Sigmoid colon (tissue), 7 donors: Measurements from ENCODE around the gene QSOX1. TPM values are rescaled to one million over a fixed set of nuclear protein-coding genes. Genes with fewer than 3 reads are reported as not detected.

Source experiments
- DNase-seq: peaks from one replicate; pipeline ENCODE4 v3.0.0-alpha.2; 2019
- H3K27ac ChIP-seq, 4 donors: fragments of 200-600 bp; sonication (generic); one replicate each; pipeline ENCODE4 v1.5.1; 2016 to 2019; ENCODE audit warnings: mild to moderate bottlenecking in 1 of 4
- H3K27me3 ChIP-seq, 3 donors: fragments of 200-600 bp; sonication (generic); one replicate each; pipeline ENCODE4 v1.5.1; 2019; ENCODE audit warnings: mild to moderate bottlenecking in 1 of 3
- H3K36me3 ChIP-seq, 4 donors: fragments of 200-600 bp; sonication (generic); one replicate each; pipeline ENCODE4 v1.5.1; 2016 to 2019
- H3K4me1 ChIP-seq, 4 donors: fragments of 200-600 bp; sonication (generic); one replicate each; pipeline ENCODE4 v1.5.1; 2017 to 2019
- H3K4me3 ChIP-seq, 4 donors: fragments of 200-600 bp; sonication (generic); one replicate each; pipeline ENCODE4 v1.5.1; 2017 to 2019; ENCODE audit warnings: mild to moderate bottlenecking in 2 of 4, moderate library complexity in 1 of 4
- H3K9me3 ChIP-seq, 4 donors: fragments of 200-600 bp in 3 of 4; sonication (generic) in 3 of 4; one replicate each; pipeline versions ENCODE4 v1.5.1 to v1.6.1; 2013 to 2019
- EP300 ChIP-seq, 4 donors: sonication (generic); formaldehyde crosslinking; IDR thresholded peaks; one replicate each; pipeline ENCODE4 v1.6.1; 2017; ENCODE audit warnings: antibody characterized with exemption in 4 of 4
- POLR2A ChIP-seq, 2 donors: fragments of 450-650 bp; IDR thresholded peaks; one replicate each; pipeline ENCODE4 v1.6.1; 2016; ENCODE audit warnings: antibody characterized with exemption in 2 of 2, mild to moderate bottlenecking in 2 of 2, moderate library complexity in 2 of 2
- POLR2AphosphoS5 ChIP-seq, 4 donors: sonication (generic); formaldehyde crosslinking; IDR thresholded peaks; one replicate each; pipeline ENCODE4 v1.6.1; 2017; ENCODE audit warnings: antibody characterized with exemption in 4 of 4
- WGBS, 2 donors: extraction: QIAGEN DNeasy Blood & Tissue Kit; methylation state at CpG; one replicate each; pipeline ENCODE4 v1.1.7; 2013; 5-methylcytosine and 5-hydroxymethylcytosine counted together
- intact Hi-C: fragments of 100-400 bp; cut with DNase I; formaldehyde crosslinking; loops from one replicate; pipeline ENCODE4 v1.15.1; 2023
- polyA plus RNA-seq, 3 donors: library from polyadenylated mRNA; stranded (reverse); fragments of 200-250 nt; gene quantifications; one replicate each; pipeline ENCODE4 v1.2.3, GENCODE V29; 2013
- total RNA-seq, 4 donors: library from RNA; depleted of rRNA; stranded (reverse); fragments of >200 nt; gene quantifications; one replicate each; pipeline ENCODE4 v1.1.0, GENCODE V29; 2016
- TF ChIP-seq, protein P1 (sequence below), 4 experiments: fragments of 450-650 bp in 3 of 4; fragments of 200-600 bp in 1 of 4; IDR thresholded peaks; one replicate each; pipeline ENCODE4 v1.5.1; 2016 to 2019; ENCODE audit warnings: antibody characterized with exemption in 4 of 4, mild to moderate bottlenecking in 3 of 4, moderate library complexity in 2 of 4
- donor health status: healthy with polysubstance abuse.
- donor health status: Bipolar disorder and iron deficiency.
- donor health status: healthy.

QSOX1 gene
- total and polyA plus RNA-seq, 7 donors, result 26.4 to 175 (median 71.9) TPM

DNA sequence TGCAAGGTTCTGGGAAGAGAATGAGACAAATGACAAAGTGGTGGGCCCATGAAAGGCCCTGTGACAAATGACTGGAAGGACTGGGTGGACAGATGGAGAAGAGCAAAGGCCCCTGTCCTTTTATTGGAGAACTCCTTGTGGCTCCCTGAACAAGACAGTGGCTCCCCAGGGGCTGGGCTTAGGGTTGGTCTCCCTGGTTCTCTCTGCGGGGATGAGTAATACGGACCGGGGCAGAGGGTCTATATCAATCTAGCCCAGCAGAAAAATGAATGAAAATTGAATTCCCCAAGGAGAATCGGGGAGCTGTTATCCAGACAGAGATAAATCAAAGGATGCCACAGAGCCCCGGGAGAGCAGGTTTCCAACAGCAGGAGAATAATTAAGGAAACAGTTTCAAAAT, 70.2 kb downstream of the QSOX1 start:
- Histone ChIP-seq H3K36me3 (no peaks in the 10 kb centered on the region), H3K4me3 (no peak overlapping the region), H3K27ac (no peak overlapping the region), H3K27me3 (peaks cover 28 to 52% (median 45%) of the 10 kb centered on the region in 3 donors), H3K4me1 (peaks cover 0 to 14% (median 11%) of the 10 kb centered on the region in 4 donors), H3K9me3 (no peaks in the 10 kb centered on the region)
- TF ChIP-seq POLR2A (IDR thresholded peaks at IDR 0.05) (no peak), EP300 (IDR thresholded peaks at IDR 0.05) (no peak), POLR2AphosphoS5 (IDR thresholded peaks at IDR 0.05) (no peak)
- TF ChIP-seq, protein P1, sequence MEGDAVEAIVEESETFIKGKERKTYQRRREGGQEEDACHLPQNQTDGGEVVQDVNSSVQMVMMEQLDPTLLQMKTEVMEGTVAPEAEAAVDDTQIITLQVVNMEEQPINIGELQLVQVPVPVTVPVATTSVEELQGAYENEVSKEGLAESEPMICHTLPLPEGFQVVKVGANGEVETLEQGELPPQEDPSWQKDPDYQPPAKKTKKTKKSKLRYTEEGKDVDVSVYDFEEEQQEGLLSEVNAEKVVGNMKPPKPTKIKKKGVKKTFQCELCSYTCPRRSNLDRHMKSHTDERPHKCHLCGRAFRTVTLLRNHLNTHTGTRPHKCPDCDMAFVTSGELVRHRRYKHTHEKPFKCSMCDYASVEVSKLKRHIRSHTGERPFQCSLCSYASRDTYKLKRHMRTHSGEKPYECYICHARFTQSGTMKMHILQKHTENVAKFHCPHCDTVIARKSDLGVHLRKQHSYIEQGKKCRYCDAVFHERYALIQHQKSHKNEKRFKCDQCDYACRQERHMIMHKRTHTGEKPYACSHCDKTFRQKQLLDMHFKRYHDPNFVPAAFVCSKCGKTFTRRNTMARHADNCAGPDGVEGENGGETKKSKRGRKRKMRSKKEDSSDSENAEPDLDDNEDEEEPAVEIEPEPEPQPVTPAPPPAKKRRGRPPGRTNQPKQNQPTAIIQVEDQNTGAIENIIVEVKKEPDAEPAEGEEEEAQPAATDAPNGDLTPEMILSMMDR (IDR thresholded peaks at IDR 0.05), result no peak
- intact Hi-C loops, result no loop called here
- WGBS, 2 donors, result 61 to 67% methylated on average over 5 of the region's 5 CpGs
- peak; percentile 35 for DNase-seq

DNA sequence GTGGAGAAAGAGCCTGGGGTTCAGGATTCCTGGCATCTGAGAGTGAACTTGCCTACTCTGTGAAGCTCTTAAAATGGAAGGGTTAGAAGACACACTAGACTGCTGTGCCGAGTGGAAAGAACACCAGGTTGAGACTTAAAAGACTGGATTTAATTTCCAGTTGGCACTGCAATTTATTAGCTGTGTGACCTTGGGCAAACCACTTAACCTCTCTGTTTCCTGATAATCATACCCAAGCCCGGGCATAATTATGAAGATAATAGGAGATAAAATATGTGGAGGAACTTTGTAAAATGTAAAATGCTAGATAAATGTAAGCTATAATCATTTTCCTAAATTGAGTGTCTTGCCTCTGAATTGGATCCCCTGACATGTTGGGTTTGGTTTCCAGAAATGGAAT, 70.7 kb downstream of the QSOX1 start:
- Histone ChIP-seq H3K4me1 (peaks cover 0 to 19% (median 16%) of the 10 kb centered on the region in 4 donors), H3K27me3 (peaks cover 33 to 56% (median 50%) of the 10 kb centered on the region in 3 donors), H3K9me3 (no peaks in the 10 kb centered on the region), H3K27ac (no peak overlapping the region), H3K36me3 (no peaks in the 10 kb centered on the region), H3K4me3 (no peak overlapping the region)
- DNase-seq, result no peak
- intact Hi-C loops, result no loop called here
- TF ChIP-seq POLR2AphosphoS5 (IDR thresholded peaks at IDR 0.05) (no peak), EP300 (IDR thresholded peaks at IDR 0.05) (no peak), POLR2A (IDR thresholded peaks at IDR 0.05) (no peak)
- TF ChIP-seq, protein P1 (IDR thresholded peaks at IDR 0.05), result no peak
- 28 to 75% methylated on average over 2 of the region's 2 CpGs for WGBS, 2 donors

DNA sequence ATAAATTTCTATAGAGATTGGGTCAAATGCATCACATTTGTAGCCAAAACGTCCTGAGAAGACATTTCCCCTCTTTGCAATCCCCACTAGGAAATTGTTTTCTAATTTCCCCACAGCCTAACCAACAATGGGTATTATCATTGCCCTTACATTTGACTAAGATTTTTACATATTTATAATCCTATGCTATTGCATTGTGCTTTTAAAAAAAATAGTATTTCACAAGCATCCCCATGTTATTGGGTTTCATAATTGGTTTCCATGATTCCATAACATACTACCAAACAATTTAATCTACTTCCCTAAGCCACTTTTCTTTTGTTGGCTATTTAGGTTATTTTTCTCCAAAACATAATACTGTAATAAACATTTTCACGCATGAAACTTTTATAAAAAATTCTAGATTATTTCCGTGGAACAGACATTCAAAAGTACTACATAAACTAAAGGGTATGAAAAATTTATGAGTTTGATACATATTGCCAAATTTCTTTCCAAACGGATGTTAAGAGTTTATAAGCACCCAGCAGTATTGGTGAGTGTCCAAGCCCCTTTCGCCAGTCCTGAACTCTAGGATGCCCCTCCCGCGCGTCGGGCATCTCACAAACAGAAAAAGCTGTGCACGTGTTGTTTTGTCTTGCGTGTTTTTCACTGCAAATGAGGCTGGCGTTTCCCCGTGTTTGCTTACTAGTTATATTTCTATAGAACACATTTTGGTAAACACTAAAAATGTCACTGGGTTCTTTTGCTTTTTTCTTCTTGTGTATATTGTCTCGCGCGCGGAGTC, 73.4 kb downstream of the QSOX1 start:
- no peak for DNase-seq
- Histone ChIP-seq H3K27ac (no peak overlapping the region), H3K9me3 (no peaks in the 10 kb centered on the region), H3K4me3 (no peak overlapping the region), H3K27me3 (peaks cover 56 to 81% (median 77%) of the 10 kb centered on the region in 3 donors), H3K36me3 (no peaks in the 10 kb centered on the region), H3K4me1 (peaks cover 0 to 37% (median 34%) of the 10 kb centered on the region in 4 donors)
- intact Hi-C loops, result no loop called here
- 11 to 15% methylated on average over 17 of the region's 17 CpGs for whole genome bisulfite sequencing, 2 donors
- TF ChIP-seq, protein P1 (IDR thresholded peaks at IDR 0.05), result no peak
- peak in 2 of 4 donors; percentile 18 to 20 for TF ChIP-seq POLR2AphosphoS5 (IDR thresholded peaks at IDR 0.05)
- TF ChIP-seq POLR2A (IDR thresholded peaks at IDR 0.05), result no peak
- TF ChIP-seq EP300 (IDR thresholded peaks at IDR 0.05), result no peak

DNA sequence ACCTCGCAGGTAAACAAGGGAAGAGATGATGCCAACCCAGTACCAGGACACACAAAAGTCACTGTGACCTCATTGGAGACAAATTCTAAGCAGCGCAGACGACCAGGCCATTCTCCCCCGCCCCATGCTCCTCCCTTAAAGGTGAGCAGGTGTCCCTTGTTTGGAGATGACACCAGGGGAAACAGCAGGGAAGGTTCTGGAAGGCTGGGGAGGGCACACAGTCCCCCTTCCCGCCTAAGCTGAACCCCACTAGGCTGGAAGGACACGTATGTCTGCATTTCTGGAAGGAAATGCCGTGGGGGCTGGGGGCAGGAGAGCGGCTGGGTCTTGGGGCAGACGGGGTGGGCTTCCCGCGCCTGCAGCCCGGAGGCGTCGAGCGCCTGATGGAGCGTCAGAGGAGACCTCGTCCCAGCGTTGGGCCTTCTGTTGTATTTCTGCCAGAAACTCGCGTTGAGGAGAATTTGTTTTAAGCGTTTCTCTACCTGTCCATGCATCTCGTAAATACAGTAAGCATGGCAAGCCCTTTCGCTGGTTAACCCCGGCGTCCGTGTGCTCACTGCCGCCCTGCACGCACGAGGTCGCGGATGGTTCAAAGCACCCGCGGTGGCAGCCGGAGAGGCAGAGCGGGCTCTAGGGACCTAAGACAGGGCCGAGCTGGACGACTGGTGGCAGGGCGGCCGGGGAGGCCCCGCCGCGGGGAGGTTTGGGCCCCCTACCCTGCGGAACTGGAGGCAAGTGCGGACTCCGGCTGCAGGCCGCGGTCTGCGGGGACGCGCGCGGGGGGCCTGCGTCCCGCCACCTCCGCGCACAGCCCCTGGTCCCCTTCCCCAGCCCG, 74.2 kb downstream of the QSOX1 start:
- Histone ChIP-seq H3K4me3 (peak overlapping the region; percentile 26 to 56 (median 50)), H3K27me3 (peaks cover 63 to 89% (median 85%) of the 10 kb centered on the region in 3 donors), H3K27ac (no peak overlapping the region), H3K4me1 (peaks cover 0 to 45% (median 41%) of the 10 kb centered on the region in 4 donors), H3K36me3 (no peaks in the 10 kb centered on the region), H3K9me3 (no peaks in the 10 kb centered on the region)
- WGBS, 2 donors, result 4 to 7% methylated on average over 57 of the region's 57 CpGs
- intact Hi-C loops, result no loop called here
- TF ChIP-seq POLR2A (IDR thresholded peaks at IDR 0.05) (no peak), EP300 (IDR thresholded peaks at IDR 0.05) (no peak), POLR2AphosphoS5 (IDR thresholded peaks at IDR 0.05) (peak in 1 of 4 donors; percentile 59)
- DNase-seq, result peak; percentile 56
